ENCODE results near the gene ZMYND8.
"Not testable (repeated sequence)": the region's sequence is repeated elsewhere in the genome, so short reads cannot be mapped to it uniquely, and the experiment has no call there.

GRCh38 chr20:47366301-47366700 is 9.8 kb upstream of the ZMYND8 start:
- not testable (repeated sequence) for TF ChIP-seq CTCF, POLR2A (IDR thresholded peaks at IDR 0.05)
